SK-N-SH (cell line): Measurements from ENCODE around the gene GPR25.

ENCODE experiments used
- EP300 ChIP-seq, 2 experiments: IDR thresholded peaks; 2 replicates each; pipeline versions ENCODE4 v1.4.0 to v1.6.1; 2012; ENCODE audit warnings: borderline replicate concordance in 1 of 2, low read depth in 1 of 2, low read length in 1 of 2
- EZH2phosphoT487 ChIP-seq: fragments of 200-600 bp; sonication (generic); IDR thresholded peaks from 2 replicates; pipeline ENCODE4 v1.6.1; 2017; ENCODE audit warnings: low read depth, mixed run types, mild to moderate bottlenecking, antibody characterized with exemption, moderate library complexity, borderline replicate concordance
- FOXJ3 ChIP-seq: sonication (generic); formaldehyde crosslinking; IDR thresholded peaks from 2 replicates; pipeline ENCODE4 v1.5.1; 2020; ENCODE audit warnings: mild to moderate bottlenecking, missing genetic modification reagents
- GABPA ChIP-seq: IDR thresholded peaks from 2 replicates; pipeline ENCODE4 v1.4.0; 2012; ENCODE audit warnings: low read depth, mild to moderate bottlenecking
- IRF3 ChIP-seq: fragments of 150-350 bp; IDR thresholded peaks from 2 replicates; pipeline ENCODE4 v1.6.1; 2016; ENCODE audit warnings: mild to moderate bottlenecking, low read depth, low read length
- JUND ChIP-seq: IDR thresholded peaks from 2 replicates; pipeline ENCODE4 v1.4.0; 2012
- RCOR1 ChIP-seq: fragments of 150-350 bp; IDR thresholded peaks from 2 replicates; pipeline ENCODE4 v1.6.1; 2017; ENCODE audit warnings: antibody characterized with exemption, low read length
- REST ChIP-seq: IDR thresholded peaks from 2 replicates; pipeline ENCODE4 v1.6.1; 2012; ENCODE audit warnings: mild to moderate bottlenecking, low read depth, low read length, moderate library complexity
- USF1 ChIP-seq: IDR thresholded peaks from 2 replicates; pipeline ENCODE4 v1.4.0; 2012; ENCODE audit warnings: low read depth, borderline replicate concordance
- USF2 ChIP-seq: fragments of 150-350 bp; IDR thresholded peaks from 2 replicates; pipeline ENCODE4 v1.6.1; 2017; ENCODE audit warnings: antibody characterized with exemption, low read length, low read depth, borderline replicate concordance
- TF ChIP-seq, protein P1 (sequence below): IDR thresholded peaks from 2 replicates; pipeline ENCODE4 v1.4.0; 2012; ENCODE audit warnings: low read depth
- TF ChIP-seq, protein P2 (sequence below): fragments of 200-600 bp; sonication (generic); IDR thresholded peaks from 2 replicates; pipeline ENCODE4 v1.6.1; 2017; ENCODE audit warnings: antibody characterized with exemption, mild to moderate bottlenecking, moderate library complexity

- TF ChIP-seq EP300 (IDR thresholded peaks at IDR 0.05; ENCODE audit: borderline replicate concordance in 1 of 2, low read depth in 1 of 2, low read length in 1 of 2) = no peak
- TF ChIP-seq, protein P1, sequence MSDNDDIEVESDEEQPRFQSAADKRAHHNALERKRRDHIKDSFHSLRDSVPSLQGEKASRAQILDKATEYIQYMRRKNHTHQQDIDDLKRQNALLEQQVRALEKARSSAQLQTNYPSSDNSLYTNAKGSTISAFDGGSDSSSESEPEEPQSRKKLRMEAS = no peak
- TF ChIP-seq IRF3 = no peak
- no peak for TF ChIP-seq JUND
- TF ChIP-seq, protein P2, sequence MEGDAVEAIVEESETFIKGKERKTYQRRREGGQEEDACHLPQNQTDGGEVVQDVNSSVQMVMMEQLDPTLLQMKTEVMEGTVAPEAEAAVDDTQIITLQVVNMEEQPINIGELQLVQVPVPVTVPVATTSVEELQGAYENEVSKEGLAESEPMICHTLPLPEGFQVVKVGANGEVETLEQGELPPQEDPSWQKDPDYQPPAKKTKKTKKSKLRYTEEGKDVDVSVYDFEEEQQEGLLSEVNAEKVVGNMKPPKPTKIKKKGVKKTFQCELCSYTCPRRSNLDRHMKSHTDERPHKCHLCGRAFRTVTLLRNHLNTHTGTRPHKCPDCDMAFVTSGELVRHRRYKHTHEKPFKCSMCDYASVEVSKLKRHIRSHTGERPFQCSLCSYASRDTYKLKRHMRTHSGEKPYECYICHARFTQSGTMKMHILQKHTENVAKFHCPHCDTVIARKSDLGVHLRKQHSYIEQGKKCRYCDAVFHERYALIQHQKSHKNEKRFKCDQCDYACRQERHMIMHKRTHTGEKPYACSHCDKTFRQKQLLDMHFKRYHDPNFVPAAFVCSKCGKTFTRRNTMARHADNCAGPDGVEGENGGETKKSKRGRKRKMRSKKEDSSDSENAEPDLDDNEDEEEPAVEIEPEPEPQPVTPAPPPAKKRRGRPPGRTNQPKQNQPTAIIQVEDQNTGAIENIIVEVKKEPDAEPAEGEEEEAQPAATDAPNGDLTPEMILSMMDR = no peak
- no peak for TF ChIP-seq USF1
- no peak for TF ChIP-seq REST
- no peak for TF ChIP-seq USF2
- TF ChIP-seq FOXJ3 (CRISPR knock-in tag) = no peak
- TF ChIP-seq RCOR1 = no peak
- no peak for TF ChIP-seq GABPA
- TF ChIP-seq EZH2phosphoT487 = no peak
These were observed 7.4 kb downstream of the GPR25 start for GRCh38 chr1:200880212-200880611.
